Suprapubic skin (tissue), 3 donors: ENCODE results near the gene TMEM132D.

Source experiments
- POLR2A ChIP-seq, 2 donors: fragments of 450-650 bp; IDR thresholded peaks; one replicate each; pipeline ENCODE4 v1.6.1; 2017; ENCODE audit warnings: antibody characterized with exemption in 2 of 2, mild to moderate bottlenecking in 2 of 2, moderate library complexity in 2 of 2
- TF ChIP-seq, protein P1 (sequence below), 2 donors: fragments of 200-600 bp in 1 of 2; fragments of 450-650 bp in 1 of 2; sonication (generic) in 1 of 2; IDR thresholded peaks; one replicate each; pipeline ENCODE4 v1.5.1; 2016 to 2019; ENCODE audit warnings: antibody characterized with exemption in 2 of 2, mild to moderate bottlenecking in 1 of 2, moderate library complexity in 1 of 2

DNA sequence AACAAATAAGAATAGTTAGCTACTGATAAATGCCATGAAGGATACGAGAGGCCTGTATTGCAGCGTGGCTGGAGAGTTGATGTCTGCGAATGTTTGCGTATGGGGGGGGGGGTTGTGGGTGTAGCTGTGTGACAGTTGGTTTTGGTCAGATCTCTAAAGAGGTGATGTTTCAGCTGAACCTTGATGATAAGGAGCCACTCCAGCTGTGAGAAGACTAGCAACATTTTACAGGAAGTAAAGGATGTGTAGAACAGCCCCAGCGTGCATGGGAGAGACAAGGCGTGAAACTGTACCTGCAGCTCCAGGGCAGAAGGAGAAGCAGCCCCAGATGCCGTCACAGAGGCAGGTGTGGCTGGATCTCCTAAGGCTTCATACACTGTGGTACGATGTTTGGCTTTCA, 416.9 kb downstream of the TMEM132D start:
- TF ChIP-seq, protein P1, sequence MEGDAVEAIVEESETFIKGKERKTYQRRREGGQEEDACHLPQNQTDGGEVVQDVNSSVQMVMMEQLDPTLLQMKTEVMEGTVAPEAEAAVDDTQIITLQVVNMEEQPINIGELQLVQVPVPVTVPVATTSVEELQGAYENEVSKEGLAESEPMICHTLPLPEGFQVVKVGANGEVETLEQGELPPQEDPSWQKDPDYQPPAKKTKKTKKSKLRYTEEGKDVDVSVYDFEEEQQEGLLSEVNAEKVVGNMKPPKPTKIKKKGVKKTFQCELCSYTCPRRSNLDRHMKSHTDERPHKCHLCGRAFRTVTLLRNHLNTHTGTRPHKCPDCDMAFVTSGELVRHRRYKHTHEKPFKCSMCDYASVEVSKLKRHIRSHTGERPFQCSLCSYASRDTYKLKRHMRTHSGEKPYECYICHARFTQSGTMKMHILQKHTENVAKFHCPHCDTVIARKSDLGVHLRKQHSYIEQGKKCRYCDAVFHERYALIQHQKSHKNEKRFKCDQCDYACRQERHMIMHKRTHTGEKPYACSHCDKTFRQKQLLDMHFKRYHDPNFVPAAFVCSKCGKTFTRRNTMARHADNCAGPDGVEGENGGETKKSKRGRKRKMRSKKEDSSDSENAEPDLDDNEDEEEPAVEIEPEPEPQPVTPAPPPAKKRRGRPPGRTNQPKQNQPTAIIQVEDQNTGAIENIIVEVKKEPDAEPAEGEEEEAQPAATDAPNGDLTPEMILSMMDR (IDR thresholded peaks at IDR 0.05), result no peak
- TF ChIP-seq POLR2A (IDR thresholded peaks at IDR 0.05), result no peak
